GM18870 (cell line): Measurements from ENCODE around the gene TTC3.
A peak's percentile ranks its signal among the peaks of the same experiment; 100 is the strongest.

Experiments
- ATAC-seq: cut with Tn5 transposase; IDR thresholded peaks from one replicate; pipeline ENCODE4 v1.9.1; 2021; ENCODE audit warnings: moderate library complexity; ENCODE audit not compliant: unreplicated experiment

Gene TTC3

DNA sequence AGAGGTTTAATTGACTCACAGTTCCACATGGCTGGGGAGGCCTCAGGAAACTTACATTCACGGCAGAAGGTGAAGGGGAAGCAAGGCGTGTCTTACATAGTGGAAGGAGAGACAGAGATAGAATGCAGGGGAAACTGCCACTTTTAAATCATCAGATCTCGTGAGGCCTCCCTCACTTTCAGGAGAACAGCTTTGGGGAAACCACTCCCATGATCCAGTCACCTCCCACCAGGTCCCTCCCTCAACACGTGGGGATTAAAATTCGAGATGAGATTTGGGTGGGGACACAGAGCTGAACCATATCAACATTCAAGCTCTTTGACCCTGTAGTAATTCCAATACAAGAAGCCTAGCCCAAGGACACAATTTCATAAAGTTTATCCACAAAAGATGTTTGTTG, 13.9 kb upstream of the TTC3 start:
- no peak for ATAC-seq

- ATAC-seq: no peak
These were observed 12.8 kb upstream of the TTC3 start for GRCh38 chr21:37060296-37060695.

DNA sequence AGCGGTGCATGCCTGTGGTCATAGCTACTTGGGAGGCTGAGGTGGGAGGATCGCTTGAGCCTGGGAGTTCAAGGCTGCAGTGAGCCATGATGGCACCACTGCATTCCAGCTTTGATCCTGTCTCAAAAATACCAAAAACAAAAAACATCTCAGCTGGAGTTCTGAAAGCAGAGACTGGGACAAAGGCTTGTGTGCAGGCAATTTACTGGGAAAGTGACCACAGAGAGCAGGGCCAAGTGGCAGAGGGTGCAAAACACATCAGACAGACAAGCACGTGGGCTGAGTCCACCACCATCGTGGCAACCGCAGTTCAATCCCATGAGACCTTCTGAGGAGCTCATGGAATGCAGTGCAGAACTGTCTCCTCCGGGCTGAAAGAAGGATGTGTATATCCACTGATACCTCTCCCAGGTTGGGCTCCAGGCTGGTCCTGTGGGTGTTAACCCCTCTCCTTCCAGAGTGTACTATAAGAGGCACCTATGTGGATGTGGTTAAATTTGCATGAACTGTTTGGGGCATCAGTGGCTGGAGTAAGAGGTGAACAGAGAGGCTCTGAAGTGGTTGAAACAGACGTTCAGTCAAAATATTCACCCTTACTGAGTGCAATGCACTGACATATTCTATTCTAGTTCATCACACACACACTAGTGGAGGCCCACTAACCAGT, 11.0 kb upstream of the TTC3 start:
- no peak for ATAC-seq

DNA sequence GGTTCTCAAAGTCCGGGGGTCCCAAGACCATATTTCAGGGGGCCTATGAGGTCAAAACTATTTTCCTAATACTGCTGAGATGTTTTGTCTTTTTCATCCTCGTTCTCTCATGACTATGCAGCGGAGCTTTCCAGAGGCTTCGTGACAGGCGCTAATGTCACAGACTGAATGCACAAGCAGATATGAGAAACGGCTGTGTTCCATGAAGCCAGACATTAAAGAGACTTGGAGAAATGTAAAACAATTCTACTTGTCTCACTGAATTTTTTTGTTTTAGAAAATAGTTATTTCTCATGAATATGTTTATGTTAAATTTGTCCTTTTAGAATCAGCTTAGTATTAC, 10.5 kb upstream of the TTC3 start:
- ATAC-seq: no peak

DNA sequence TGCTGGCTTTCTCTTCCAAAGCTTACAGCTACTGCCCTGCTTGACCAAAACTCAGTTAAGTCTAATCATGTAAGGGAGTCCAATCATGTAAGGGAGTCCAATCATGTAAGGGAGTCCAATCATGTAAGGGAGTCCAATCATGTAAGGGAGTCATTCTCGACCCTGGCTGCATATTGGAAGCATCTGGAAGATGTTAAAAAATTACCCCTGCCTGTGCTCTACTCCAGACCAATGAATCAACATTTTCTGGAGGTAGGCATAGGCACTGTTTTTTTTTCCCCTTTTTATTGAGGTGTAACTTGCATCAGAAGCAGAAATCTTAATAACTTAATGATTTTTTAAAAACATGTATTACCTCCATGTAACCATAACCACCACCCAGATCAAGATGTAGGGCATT, 9.6 kb upstream of the TTC3 start:
- no peak for ATAC-seq

DNA sequence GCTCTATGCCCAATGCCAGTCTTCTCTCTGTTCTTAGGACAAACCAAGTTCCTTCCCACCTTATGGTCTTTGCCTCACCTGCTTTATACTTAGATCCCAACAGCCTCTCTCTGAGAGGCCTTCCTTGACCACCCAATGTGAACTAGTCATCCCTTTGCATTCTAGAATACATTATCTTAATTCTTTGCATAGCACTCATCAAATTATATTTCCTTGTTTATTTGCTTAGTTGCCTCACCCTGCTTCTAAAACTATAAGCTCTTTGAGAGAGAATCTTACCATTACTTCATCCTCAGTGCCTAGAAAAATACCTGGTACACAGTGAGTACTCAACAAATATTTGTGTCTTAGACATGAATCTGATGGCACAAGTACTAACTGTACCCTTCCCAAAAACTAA, 8.2 kb upstream of the TTC3 start:
- ATAC-seq: no peak

DNA sequence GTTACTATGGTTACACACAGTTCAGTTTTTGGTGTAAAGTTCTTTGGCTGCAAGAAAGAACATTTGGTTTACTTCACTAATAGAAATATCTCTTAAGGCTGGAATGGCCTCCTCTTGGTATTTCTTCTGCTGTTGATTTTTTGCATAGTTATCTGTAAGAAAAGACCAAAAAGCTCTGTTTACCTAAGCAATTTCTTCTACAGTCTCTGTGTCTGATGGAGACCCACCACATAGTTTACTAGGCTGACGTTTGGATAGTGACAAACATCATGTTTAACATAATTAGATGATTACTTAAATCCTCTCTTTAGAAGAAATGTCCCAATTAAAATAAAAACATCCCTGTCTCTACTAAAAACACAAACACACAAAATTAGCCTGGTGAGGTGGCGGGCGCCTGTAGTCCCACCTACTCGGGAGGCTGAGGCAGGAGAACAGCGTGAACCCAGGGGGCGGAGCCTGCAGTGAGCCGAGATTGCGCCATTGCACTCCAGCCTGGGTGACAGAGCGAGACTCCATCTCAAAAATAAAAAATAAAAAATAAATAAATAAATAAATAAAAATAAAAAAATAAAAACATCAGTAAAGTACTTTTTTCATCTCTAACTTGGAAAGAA, 7.4 kb upstream of the TTC3 start:
- ATAC-seq: no peak

GRCh38 chr21:37071561-37072273, 1.3 kb upstream of the TTC3 start:
- ATAC-seq: no peak

GRCh38 chr21:37072274-37072987, 623 bp upstream of the TTC3 start:
- peak; percentile 21 for ATAC-seq

- ATAC-seq: peak; percentile 32
These were observed 553 bp downstream of the TTC3 start for GRCh38 chr21:37073417-37074196.

- ATAC-seq: no peak
These were observed 1.1 kb downstream of the TTC3 start for GRCh38 chr21:37074197-37074510.

DNA sequence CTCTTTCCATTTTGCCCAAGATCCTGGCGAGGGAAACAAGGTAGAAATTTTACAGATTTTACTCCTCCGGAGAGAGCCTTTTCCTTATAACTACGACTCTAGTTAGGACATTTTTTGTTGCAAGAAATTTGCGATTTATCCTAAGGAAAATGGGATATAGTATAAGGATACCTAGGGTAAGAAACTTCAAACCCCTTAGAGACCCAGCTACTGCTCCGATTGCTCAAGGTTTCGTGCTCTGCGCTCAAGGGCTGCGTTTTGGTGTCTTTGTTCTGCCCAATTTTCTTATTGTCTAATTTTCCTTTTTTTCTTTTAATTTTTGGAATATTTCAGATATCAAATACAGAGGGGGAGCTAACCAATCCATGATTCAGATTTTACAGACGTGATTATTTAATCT, 1.5 kb downstream of the TTC3 start:
- ATAC-seq: no peak

DNA sequence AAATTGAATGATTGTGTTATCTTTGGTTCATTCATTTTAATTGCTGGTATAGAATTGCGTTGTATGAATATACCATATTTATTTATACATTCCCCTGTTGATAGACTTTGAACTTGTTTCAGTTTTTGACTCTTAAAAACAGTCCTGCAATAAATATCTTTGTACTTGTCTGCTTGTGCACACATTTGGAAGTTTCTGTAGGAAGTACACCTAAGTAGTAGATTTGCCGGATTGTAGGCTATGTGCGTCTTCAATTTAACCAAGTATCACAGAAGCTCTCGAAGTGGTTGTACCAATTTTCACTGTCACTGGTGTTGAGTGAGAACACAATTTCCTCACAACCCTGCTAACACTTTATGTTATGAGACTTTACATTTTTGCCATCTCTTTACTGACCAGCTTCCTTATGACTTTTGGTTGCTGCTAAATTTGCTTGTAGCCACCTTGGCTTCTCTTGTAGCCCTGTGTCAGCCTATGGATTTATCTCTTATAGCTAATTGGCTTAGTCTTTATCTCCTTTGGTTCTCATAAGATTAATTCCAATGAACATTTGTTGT, 2.2 kb downstream of the TTC3 start:
- ATAC-seq: no peak

- ATAC-seq: no peak
These were observed 3.2 kb downstream of the TTC3 start for GRCh38 chr21:37076087-37076850.

DNA sequence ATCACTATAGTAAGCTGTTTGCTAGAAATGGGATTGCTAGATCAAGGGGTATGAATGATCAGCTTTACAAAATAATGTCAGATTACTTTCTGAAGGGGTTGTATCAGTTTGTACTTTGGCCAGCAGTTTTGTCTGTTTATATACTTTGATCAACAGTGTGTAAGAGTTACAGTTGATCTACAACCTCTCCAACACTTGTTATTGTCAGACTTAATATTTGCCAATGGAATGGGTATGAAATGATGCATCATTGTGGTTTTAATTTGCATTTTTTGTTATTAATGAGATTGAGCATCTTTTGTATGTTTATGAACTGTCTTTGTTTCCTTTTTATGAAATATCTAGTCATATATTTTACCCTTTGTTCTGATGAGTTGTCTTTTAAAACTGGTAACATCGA, 4.3 kb downstream of the TTC3 start:
- no peak for ATAC-seq

- no peak for ATAC-seq
These were observed 6.3 kb downstream of the TTC3 start for GRCh38 chr21:37079211-37079824.

DNA sequence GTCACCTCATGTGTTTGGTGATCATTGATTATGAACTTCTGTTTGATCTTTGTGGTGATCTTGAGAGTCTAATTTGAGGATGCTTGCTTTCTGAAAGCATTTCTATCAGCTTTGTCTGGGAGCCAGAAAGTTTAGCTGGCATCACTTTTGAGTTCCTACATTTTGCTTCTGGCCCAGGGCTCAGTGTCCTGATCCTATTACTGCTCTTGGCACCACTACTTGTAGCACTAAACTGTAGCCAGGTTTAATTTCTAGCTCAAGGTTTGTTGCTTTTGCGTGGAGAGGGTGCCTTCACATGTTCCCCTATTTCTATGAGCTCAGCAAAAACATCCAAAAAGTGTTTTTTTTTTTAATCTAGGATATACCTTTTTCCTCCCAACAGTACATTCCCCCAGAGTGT, 9.3 kb downstream of the TTC3 start:
- no peak for ATAC-seq

- no peak for ATAC-seq
These were observed 9.9 kb downstream of the TTC3 start for GRCh38 chr21:37082856-37083528.

DNA sequence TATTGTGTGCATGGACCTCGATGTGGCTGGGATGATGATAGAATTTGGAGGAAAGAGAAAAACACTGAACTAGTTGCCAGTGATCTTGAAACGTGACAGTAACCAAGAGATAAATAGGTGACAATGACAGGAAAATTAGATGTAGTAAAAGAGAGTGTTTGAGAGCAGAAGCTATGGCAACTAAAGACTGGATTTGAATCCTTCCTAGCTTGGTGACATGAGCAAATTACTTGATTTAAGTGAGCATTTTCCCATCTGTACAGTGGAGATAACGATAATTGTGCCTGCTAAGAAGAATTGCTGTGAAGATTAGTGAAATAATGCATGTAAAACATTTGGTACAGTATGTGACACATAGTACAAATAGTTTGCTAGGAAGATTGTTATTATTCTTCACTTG, 12.7 kb downstream of the TTC3 start:
- no peak for ATAC-seq
